ENCODE results near the gene MTHFD2L. TPM values are rescaled to one million over a fixed set of nuclear protein-coding genes. Genes with fewer than 3 reads are reported as not detected.

MTHFD2L gene
- total RNA-seq: 23.2 and 26.1 TPM in 2 replicates

GRCh38 chr4:74157561-74158465 is at the start of gene MTHFD2L:
MTHFD2L (plus strand) TSS chr4:74158118; CDS start chr4:74158139, 21 bp downstream.

GRCh38 chr4:74308215-74308614 is 150.3 kb downstream of the MTHFD2L start, which contains the start of gene EPGN:
EPGN (plus strand) TSS chr4:74308470; CDS start chr4:74308534, 64 bp downstream.

Other genes starting within 250 kb of the MTHFD2L start
- gene PF4, start 176.1 kb upstream of the MTHFD2L start, total RNA-seq: 2.5 TPM in 1 of 2 replicates, not detected in the other
- gene PPBP, start 169.9 kb upstream of the MTHFD2L start, total RNA-seq: 1.8 and 3.9 TPM in 2 replicates
- 4.0 and 4.6 TPM in 2 replicates for gene CXCL5, start 159.4 kb upstream of the MTHFD2L start, total RNA-seq
- gene CXCL3, start 119.4 kb upstream of the MTHFD2L start, total RNA-seq: 2.2 and 5.0 TPM in 2 replicates
- 13.8 and 18.0 TPM in 2 replicates for gene CXCL2, start 58.9 kb upstream of the MTHFD2L start, total RNA-seq
- 12.8 and 18.5 TPM in 2 replicates for gene EPGN, start 150.4 kb downstream of the MTHFD2L start, total RNA-seq
- 21.3 and 33.1 TPM in 2 replicates for gene EREG, start 207.0 kb downstream of the MTHFD2L start, total RNA-seq